Lung (tissue), 12 donors: Measurements from ENCODE around the gene PAM. TPM values are rescaled to one million over a fixed set of nuclear protein-coding genes. Genes with fewer than 3 reads are reported as not detected.

Experiments
- ATAC-seq: fragments of 200-7000 bp; cut with Tn5 transposase; one replicate; pipeline ENCODE4 v1.9.1; 2020; ENCODE audit warnings: moderate number of reproducible peaks; ENCODE audit not compliant: insufficient read depth, low FRiP score
- DNase-seq, 3 donors: peaks; one replicate each; pipeline ENCODE4 v3.0.0-alpha.2; 2013 to 2017
- H3K27ac ChIP-seq, 2 donors: one replicate each; pipeline ENCODE4 v1.5.1; 2013; ENCODE audit warnings: mild to moderate bottlenecking in 2 of 2, moderate library complexity in 2 of 2, control low read depth in 1 of 2, inconsistent platforms in 1 of 2, low read depth in 1 of 2, low read length in 1 of 2
- H3K27me3 ChIP-seq, 3 donors: one replicate each; pipeline ENCODE4 v1.5.1; 2013; ENCODE audit warnings: low read length in 2 of 3; ENCODE audit not compliant: control insufficient read depth in 3 of 3, insufficient read depth in 3 of 3
- H3K36me3 ChIP-seq, 4 donors: one replicate each; pipeline ENCODE4 v1.5.1; 2013; ENCODE audit warnings: low read length in 4 of 4, mild to moderate bottlenecking in 1 of 4, moderate library complexity in 1 of 4; ENCODE audit not compliant: control insufficient read depth in 4 of 4, insufficient read depth in 4 of 4
- H3K4me1 ChIP-seq, 5 donors: one replicate each; pipeline ENCODE4 v1.5.1; 2013; ENCODE audit warnings: low read length in 5 of 5, mild to moderate bottlenecking in 2 of 5, moderate library complexity in 1 of 5; ENCODE audit not compliant: control insufficient read depth in 5 of 5, insufficient read depth in 5 of 5
- H3K4me3 ChIP-seq: one replicate; pipeline ENCODE4 v1.5.1; 2013; ENCODE audit warnings: mild to moderate bottlenecking, control low read depth, moderate library complexity
- H3K9ac ChIP-seq, 2 donors: one replicate each; pipeline ENCODE4 v1.5.1; 2013; ENCODE audit warnings: low read length in 2 of 2, control low read depth in 1 of 2; ENCODE audit not compliant: insufficient read depth in 1 of 2
- H3K9me3 ChIP-seq, 4 donors: one replicate each; pipeline ENCODE4 v1.5.1; 2013; ENCODE audit warnings: low read length in 3 of 4, mild to moderate bottlenecking in 1 of 4, moderate library complexity in 1 of 4; ENCODE audit not compliant: control insufficient read depth in 4 of 4, insufficient read depth in 3 of 4
- WGBS, 2 donors: extraction: QIAGEN DNeasy Blood & Tissue Kit; methylation state at CpG; one replicate each; pipeline ENCODE4 v1.1.7; 2013; 5-methylcytosine and 5-hydroxymethylcytosine counted together
- polyA plus RNA-seq, 2 donors: library from polyadenylated mRNA; stranded (reverse); fragments of 200-250 nt; gene quantifications; one replicate each; pipeline ENCODE4 v1.2.1, GENCODE V29; 2013
- total RNA-seq, 2 donors: library from RNA; depleted of rRNA in 1 of 2; stranded (reverse); fragments of >200 nt in 1 of 2; gene quantifications; one replicate each; pipeline ENCODE4 v1.2.1, GENCODE V29; 2014 to 2021
- TF ChIP-seq, protein P1 (sequence below): IDR thresholded peaks from 2 replicates; pipeline ENCODE4 v1.5.1; 2012; ENCODE audit warnings: mild to moderate bottlenecking; ENCODE audit errors: control extremely low read depth, extremely low read depth
- donor health status: control.
- donor health status: control.
- donor health status: Bipolar disorder and iron deficiency.
- donor health status: healthy.
- donor health status: DM: yes; HTN: yes; CAD: no.

Gene PAM
- total and polyA plus RNA-seq, 4 donors, result 117 to 248 (median 151) TPM

- TF ChIP-seq, protein P1, sequence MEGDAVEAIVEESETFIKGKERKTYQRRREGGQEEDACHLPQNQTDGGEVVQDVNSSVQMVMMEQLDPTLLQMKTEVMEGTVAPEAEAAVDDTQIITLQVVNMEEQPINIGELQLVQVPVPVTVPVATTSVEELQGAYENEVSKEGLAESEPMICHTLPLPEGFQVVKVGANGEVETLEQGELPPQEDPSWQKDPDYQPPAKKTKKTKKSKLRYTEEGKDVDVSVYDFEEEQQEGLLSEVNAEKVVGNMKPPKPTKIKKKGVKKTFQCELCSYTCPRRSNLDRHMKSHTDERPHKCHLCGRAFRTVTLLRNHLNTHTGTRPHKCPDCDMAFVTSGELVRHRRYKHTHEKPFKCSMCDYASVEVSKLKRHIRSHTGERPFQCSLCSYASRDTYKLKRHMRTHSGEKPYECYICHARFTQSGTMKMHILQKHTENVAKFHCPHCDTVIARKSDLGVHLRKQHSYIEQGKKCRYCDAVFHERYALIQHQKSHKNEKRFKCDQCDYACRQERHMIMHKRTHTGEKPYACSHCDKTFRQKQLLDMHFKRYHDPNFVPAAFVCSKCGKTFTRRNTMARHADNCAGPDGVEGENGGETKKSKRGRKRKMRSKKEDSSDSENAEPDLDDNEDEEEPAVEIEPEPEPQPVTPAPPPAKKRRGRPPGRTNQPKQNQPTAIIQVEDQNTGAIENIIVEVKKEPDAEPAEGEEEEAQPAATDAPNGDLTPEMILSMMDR, result no peak
- no peak overlapping the region for H3K9ac ChIP-seq
- ATAC-seq, result no peak
- WGBS, 2 donors, result 95 to 96% methylated on average over 7 of the region's 7 CpGs
- no peak for DNase-seq
- no peaks in the 10 kb centered on the region for H3K9me3 ChIP-seq
- no peak overlapping the region for H3K4me3 ChIP-seq
- no peaks in the 10 kb centered on the region for H3K27me3 ChIP-seq
- no peaks in the 10 kb centered on the region for H3K4me1 ChIP-seq
- no peak overlapping the region for H3K27ac ChIP-seq
- peaks cover 0 to 3% (median 0%) of the 10 kb centered on the region in 4 donors for H3K36me3 ChIP-seq
Measured at GRCh38 chr5:102850503-102850902, 95.4 kb downstream of the PAM start.

DNA sequence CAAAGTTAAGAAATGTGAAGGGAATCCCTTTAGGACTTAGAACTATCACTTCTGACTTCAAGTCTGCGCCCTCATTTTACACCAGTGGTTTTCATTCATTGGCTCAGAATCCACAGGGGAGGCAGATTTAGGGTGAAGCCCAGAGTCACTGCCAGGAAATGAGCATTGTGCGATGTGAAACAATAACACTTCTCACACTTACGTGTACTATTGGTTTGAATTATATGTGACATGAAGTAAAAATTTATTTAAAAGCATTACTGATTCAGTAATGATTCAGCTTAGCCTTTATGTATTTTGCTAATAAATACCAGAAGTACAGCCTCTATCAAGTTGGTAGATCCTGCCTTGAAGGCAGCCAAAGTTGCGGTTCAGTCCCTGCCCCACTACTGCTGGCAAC is 98.6 kb downstream of the PAM start:
- WGBS, 2 donors, result 84 to 89% methylated on average over 4 of the region's 4 CpGs
- DNase-seq, result no peak
- Histone ChIP-seq H3K4me3 (no peak overlapping the region), H3K27me3 (no peaks in the 10 kb centered on the region), H3K9me3 (no peaks in the 10 kb centered on the region), H3K4me1 (no peaks in the 10 kb centered on the region), H3K27ac (no peak overlapping the region), H3K36me3 (no peaks in the 10 kb centered on the region), H3K9ac (no peak overlapping the region)
- TF ChIP-seq, protein P1, result no peak
- no peak for ATAC-seq

DNA sequence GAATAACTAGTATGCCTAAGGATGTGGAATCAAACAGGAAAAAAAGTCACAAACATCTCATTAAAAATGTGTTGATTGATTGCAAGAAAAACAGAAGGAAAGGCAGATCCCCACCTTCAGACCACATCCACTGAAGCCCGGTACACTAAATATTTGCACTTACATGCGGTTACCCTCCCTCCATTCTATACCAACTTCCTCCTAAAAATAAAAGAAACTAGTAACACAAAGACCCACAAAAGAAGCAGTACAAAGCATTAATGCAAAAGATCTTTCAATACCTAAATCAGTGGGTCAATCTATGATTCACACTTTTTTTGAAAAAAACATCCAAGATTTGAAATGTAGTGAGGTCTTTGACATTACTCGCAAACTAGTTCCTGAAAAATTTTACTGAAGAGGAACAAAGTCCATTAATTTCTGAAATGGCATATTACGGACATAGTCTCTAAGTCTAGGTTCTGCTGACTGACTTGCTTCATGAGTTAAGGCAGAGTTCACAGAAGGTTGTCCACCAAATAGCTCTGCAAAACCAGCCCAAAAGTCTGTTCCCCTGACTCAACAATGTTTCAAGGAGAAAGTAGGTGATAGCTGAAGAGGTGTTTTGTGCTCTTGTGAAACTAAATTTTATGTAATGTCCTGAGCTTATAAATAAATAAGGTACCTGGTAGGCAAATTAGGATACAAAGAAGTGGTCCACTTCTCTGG is 100.7 kb downstream of the PAM start:
- Histone ChIP-seq H3K9ac (no peak overlapping the region), H3K4me1 (no peaks in the 10 kb centered on the region), H3K9me3 (no peaks in the 10 kb centered on the region), H3K36me3 (no peaks in the 10 kb centered on the region), H3K27me3 (no peaks in the 10 kb centered on the region), H3K27ac (no peak overlapping the region), H3K4me3 (no peak overlapping the region)
- TF ChIP-seq, protein P1, result no peak
- 31 to 64% methylated on average over 4 of the region's 4 CpGs for WGBS, 2 donors
- ATAC-seq (no peak), DNase-seq (no peak)

DNA sequence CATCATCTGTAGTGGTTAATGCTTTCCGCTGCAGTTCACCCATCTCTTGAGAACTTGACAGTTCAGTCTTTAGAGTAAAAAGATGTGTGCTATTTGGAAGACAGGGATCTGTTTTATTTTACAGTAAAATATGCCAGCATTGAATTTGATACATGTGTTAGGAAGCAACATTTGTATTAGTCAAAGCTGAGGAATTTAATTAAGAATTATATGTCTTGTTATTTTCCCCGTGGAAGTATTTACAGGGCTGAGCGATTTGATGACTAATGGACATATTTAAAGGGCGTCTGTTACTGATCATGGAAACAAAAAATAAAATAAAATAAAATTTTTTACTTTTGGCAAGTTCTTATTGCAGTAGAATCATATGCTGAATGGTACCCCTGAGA is 101.3 kb downstream of the PAM start:
- H3K9me3 ChIP-seq, result no peaks in the 10 kb centered on the region
- TF ChIP-seq, protein P1, result no peak
- no peak overlapping the region for H3K27ac ChIP-seq
- no peak overlapping the region for H3K9ac ChIP-seq
- no peak for ATAC-seq
- WGBS, 2 donors, result 90 to 98% methylated on average over 4 of the region's 4 CpGs
- DNase-seq, result no peak
- no peaks in the 10 kb centered on the region for H3K4me1 ChIP-seq
- no peaks in the 10 kb centered on the region for H3K36me3 ChIP-seq
- H3K4me3 ChIP-seq, result no peak overlapping the region
- no peaks in the 10 kb centered on the region for H3K27me3 ChIP-seq
